Fibroblast of lung (primary cell): ENCODE measurements around the gene TNS3. TPM values are rescaled to one million over a fixed set of nuclear protein-coding genes. Genes with fewer than 3 reads are reported as not detected.

Experiments used
- DNase-seq, 2 donors: peaks; one replicate each; pipeline versions ENCODE4 v3.0.0 to v3.0.0-alpha.2; 2010; ENCODE audit warnings: low read depth in 2 of 2
- H2AFZ ChIP-seq: 2 replicates; pipeline ENCODE4 v1.5.1; 2012; ENCODE audit warnings: low read length, control low read depth, inconsistent platforms
- H3K27ac ChIP-seq: 2 replicates; pipeline ENCODE4 v1.5.1; 2011; ENCODE audit warnings: low read length, control low read depth; ENCODE audit not compliant: insufficient read depth
- H3K27me3 ChIP-seq: 2 replicates; pipeline ENCODE4 v1.5.1; 2011; ENCODE audit warnings: mild to moderate bottlenecking, low read length; ENCODE audit not compliant: control insufficient read depth, insufficient read depth
- H3K36me3 ChIP-seq: 2 replicates; pipeline ENCODE4 v1.5.1; 2011; ENCODE audit warnings: low read length; ENCODE audit not compliant: control insufficient read depth, insufficient read depth
- H3K4me1 ChIP-seq: 2 replicates; pipeline ENCODE4 v1.5.1; 2011; ENCODE audit warnings: low read length; ENCODE audit not compliant: control insufficient read depth, insufficient read depth; ENCODE audit errors: extremely low read depth
- H3K4me2 ChIP-seq: 2 replicates; pipeline ENCODE4 v1.5.1; 2011; ENCODE audit warnings: low read length, control low read depth; ENCODE audit not compliant: insufficient read depth; ENCODE audit errors: extremely low read depth
- H3K4me3 ChIP-seq, 4 experiments: fragments of 200-600 bp in 1 of 4; sonication (generic) in 1 of 4; replicated peaks in 1 of 4; 2 replicates each; pipeline ENCODE4 v1.5.1; 2011 to 2016; ENCODE audit warnings: low read length in 4 of 4, low read depth in 3 of 4, mild to moderate bottlenecking in 3 of 4, control low read depth in 2 of 4, inconsistent platforms in 1 of 4, mixed read lengths in 1 of 4; ENCODE audit not compliant: insufficient read depth in 1 of 4; ENCODE audit errors: control extremely low read depth in 1 of 4
- H3K79me2 ChIP-seq: 2 replicates; pipeline ENCODE4 v1.5.1; 2012; ENCODE audit warnings: mild to moderate bottlenecking, low read length, inconsistent platforms; ENCODE audit not compliant: control insufficient read depth, insufficient read depth
- H3K9ac ChIP-seq: 2 replicates; pipeline ENCODE4 v1.5.1; 2011; ENCODE audit warnings: mild to moderate bottlenecking, low read length, control low read depth; ENCODE audit not compliant: insufficient read depth
- H3K9me3 ChIP-seq: 2 replicates; pipeline ENCODE4 v1.5.1; 2012; ENCODE audit warnings: low read depth, low read length; ENCODE audit not compliant: control insufficient read depth, insufficient read depth
- H4K20me1 ChIP-seq: 2 replicates; pipeline ENCODE4 v1.5.1; 2011; ENCODE audit warnings: low read length; ENCODE audit not compliant: control insufficient read depth, insufficient read depth; ENCODE audit errors: extremely low read depth
- CTCF ChIP-seq, 2 donors: IDR thresholded peaks in 1 of 2; conservative IDR thresholded peaks in 1 of 2; 1 replicate in 1 of 2; 2 replicates in 1 of 2; pipeline ENCODE4 v1.5.1; 2011 to 2012; ENCODE audit warnings: low read length in 2 of 2, control low read depth in 1 of 2, inconsistent platforms in 1 of 2, low read depth in 1 of 2, mild to moderate bottlenecking in 1 of 2
- EZH2 ChIP-seq: IDR thresholded peaks from 2 replicates; pipeline ENCODE4 v1.5.1; 2012; ENCODE audit warnings: low read length, control low read depth, mild to moderate bottlenecking; ENCODE audit errors: missing control alignments
- polyA plus RNA-seq, 2 donors: library from polyadenylated mRNA; depleted of rRNA in 1 of 2; stranded (reverse) in 1 of 2; unstranded in 1 of 2; fragments of >200 nt; gene quantifications; 2 replicates each; pipeline ENCODE4 v1.2.1, GENCODE V29; 2011 to 2012; ENCODE audit warnings: missing spikeins in 1 of 2
- total RNA-seq: library from RNA; depleted of rRNA; stranded (reverse); fragments of >200 nt; gene quantifications from 2 replicates; pipeline ENCODE4 v1.2.1, GENCODE V29; 2014

The TNS3 gene
- total and polyA plus RNA-seq, 2 donors (not counting 1 experiment from before 2014, with no cell fraction given) = 74.4 to 88.8 TPM

DNA sequence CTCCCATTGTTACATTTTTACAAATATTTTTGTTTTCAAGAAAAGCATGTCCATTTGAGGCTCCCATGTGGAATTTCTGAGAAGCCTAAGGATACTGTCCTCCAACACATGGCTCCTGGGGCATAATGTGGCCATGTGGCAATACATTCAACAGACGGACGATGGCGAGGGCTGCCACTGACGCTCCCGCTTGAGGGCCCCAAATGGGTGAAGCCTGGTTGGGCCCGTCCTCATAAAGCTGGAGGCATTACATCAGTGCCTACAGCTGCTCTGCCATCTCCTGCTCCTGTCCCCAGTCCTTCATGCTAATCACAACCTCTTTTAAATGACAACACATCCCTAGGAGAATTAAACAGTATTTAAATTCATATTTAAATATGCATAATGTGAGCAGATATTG, 246.8 kb downstream of the TNS3 start:
- Histone ChIP-seq H3K27me3 (no peaks in the 10 kb centered on the region), H2AFZ (no peak overlapping the region)
- TF ChIP-seq EZH2 = no peak
- no peak for TF ChIP-seq CTCF (conservative IDR thresholded peaks at IDR 0.05 in 1 of 2, IDR thresholded peaks at IDR 0.05 in 1 of 2; ENCODE audit: low read depth in 1 of 2, low read length in 2 of 2)

DNA sequence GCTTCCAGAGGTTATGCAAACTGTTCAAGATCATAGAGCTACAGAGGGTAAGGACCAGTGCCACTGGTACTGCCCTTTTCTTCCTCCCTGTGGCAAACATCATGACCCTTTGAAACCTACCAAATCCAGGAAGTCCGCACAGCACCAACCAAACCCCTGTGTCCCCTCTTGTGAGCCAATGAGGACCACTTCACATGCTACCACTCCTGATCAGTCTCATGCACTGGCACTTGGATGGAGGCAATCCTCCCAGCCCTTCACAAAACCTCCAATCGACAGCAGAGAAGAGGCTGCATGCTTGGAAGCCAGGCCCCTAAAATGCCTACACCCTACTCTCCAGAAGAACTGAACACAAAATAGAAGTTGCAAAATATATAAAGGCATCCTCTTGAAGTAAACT, 248.0 kb downstream of the TNS3 start:
- Histone ChIP-seq H3K4me3 (no peak overlapping the region), H3K27me3 (no peaks in the 10 kb centered on the region), H2AFZ (no peak overlapping the region), H3K4me1 (peaks cover 22% of the 10 kb centered on the region), H3K79me2 (no peaks in the 10 kb centered on the region), H3K27ac (no peak overlapping the region), H3K4me2 (no peak overlapping the region), H3K9me3 (no peaks in the 10 kb centered on the region), H3K36me3 (peaks cover 3% of the 10 kb centered on the region), H4K20me1 (no peaks in the 10 kb centered on the region), H3K9ac (no peak overlapping the region)
- no peak for DNase-seq
- TF ChIP-seq EZH2 = no peak
- TF ChIP-seq CTCF (conservative IDR thresholded peaks at IDR 0.05 in 1 of 2, IDR thresholded peaks at IDR 0.05 in 1 of 2; ENCODE audit: low read depth in 1 of 2, low read length in 2 of 2) = no peak

More for the DNA sequence above, 246.8 kb downstream of the TNS3 start:
- Histone ChIP-seq H3K79me2 (no peaks in the 10 kb centered on the region), H3K4me2 (no peak overlapping the region), H3K9ac (no peak overlapping the region), H3K4me3 (no peak overlapping the region), H3K9me3 (no peaks in the 10 kb centered on the region), H4K20me1 (no peaks in the 10 kb centered on the region), H3K36me3 (peaks cover 3% of the 10 kb centered on the region), H3K27ac (no peak overlapping the region), H3K4me1 (peaks cover 14% of the 10 kb centered on the region)
- no peak for DNase-seq

GRCh38 chr7:47333554-47333887, 248.4 kb downstream of the TNS3 start:
- H3K9ac ChIP-seq = no peak overlapping the region
- no peaks in the 10 kb centered on the region for H3K79me2 ChIP-seq
- no peaks in the 10 kb centered on the region for H3K9me3 ChIP-seq
- H3K4me1 ChIP-seq = peaks cover 26% of the 10 kb centered on the region
- TF ChIP-seq CTCF (conservative IDR thresholded peaks at IDR 0.05 in 1 of 2, IDR thresholded peaks at IDR 0.05 in 1 of 2; ENCODE audit: low read depth in 1 of 2, low read length in 2 of 2) = no peak
- TF ChIP-seq EZH2 = no peak
- no peak for DNase-seq
- H2AFZ ChIP-seq = no peak overlapping the region
- no peaks in the 10 kb centered on the region for H4K20me1 ChIP-seq
- H3K4me3 ChIP-seq = no peak overlapping the region
- no peak overlapping the region for H3K27ac ChIP-seq
- no peak overlapping the region for H3K4me2 ChIP-seq
- H3K27me3 ChIP-seq = no peaks in the 10 kb centered on the region
- H3K36me3 ChIP-seq = peaks cover 3% of the 10 kb centered on the region
